ENCODE data around the gene TMEM169. TPM values are rescaled to one million over a fixed set of nuclear protein-coding genes. Genes with fewer than 3 reads are reported as not detected.

The TMEM169 gene
- total RNA-seq = under 1 TPM; 0.29 to 0.76 (median 0.39) TPM
- long read RNA-seq, donor 1, partial matches to known transcripts = 0 of 2 reads
- long read RNA-seq, donor 1, other reads (novel, unspliced or antisense) = 1 of 2 reads
- long read RNA-seq, donor 2 = 0 reads

GRCh38 chr2:216081487-216082116, at the start of gene TMEM169, which contains the start of gene PECR:
TSS of gene TMEM169 (plus strand) at chr2:216081919. CDS start at chr2:216095964, 14,045 bp downstream.
TSS of gene PECR (minus strand) at chr2:216081809. CDS start at chr2:216081741, 68 bp downstream.
- intact Hi-C loops (cut with DNase I, micrococcal nuclease) = no loop called here
- peak; percentile 99 for ATAC-seq

GRCh38 chr2:216031960-216032689, 49.6 kb upstream of the TMEM169 start:
- Histone ChIP-seq H3K9me3 (no peaks in the 10 kb centered on the region), H3K4me3 (no peak overlapping the region), H3K36me3 (ENCODE audit: low read depth) (no peaks in the 10 kb centered on the region), H3K4me1 (ENCODE audit: low read depth) (no peaks in the 10 kb centered on the region)
- no peak for ATAC-seq
- no peak for DNase-seq
- no peak for TF ChIP-seq CTCF (IDR thresholded peaks at IDR 0.05)
- intact Hi-C loops (cut with DNase I, micrococcal nuclease) = no loop called here

More at GRCh38 chr2:216081487-216082116, at the start of gene TMEM169, which contains the start of gene PECR:
- no peaks in the 10 kb centered on the region for H3K9me3 ChIP-seq
- no peak for TF ChIP-seq CTCF (IDR thresholded peaks at IDR 0.05)
- H3K36me3 ChIP-seq (ENCODE audit: low read depth) = no peaks in the 10 kb centered on the region
- DNase-seq = peak; percentile 88 to 92 (median 91)
- H3K4me3 ChIP-seq = peak within 1 kb of the TSS; percentile 31
- H3K4me1 ChIP-seq (ENCODE audit: low read depth) = peaks cover 11% of the 10 kb centered on the region

DNA sequence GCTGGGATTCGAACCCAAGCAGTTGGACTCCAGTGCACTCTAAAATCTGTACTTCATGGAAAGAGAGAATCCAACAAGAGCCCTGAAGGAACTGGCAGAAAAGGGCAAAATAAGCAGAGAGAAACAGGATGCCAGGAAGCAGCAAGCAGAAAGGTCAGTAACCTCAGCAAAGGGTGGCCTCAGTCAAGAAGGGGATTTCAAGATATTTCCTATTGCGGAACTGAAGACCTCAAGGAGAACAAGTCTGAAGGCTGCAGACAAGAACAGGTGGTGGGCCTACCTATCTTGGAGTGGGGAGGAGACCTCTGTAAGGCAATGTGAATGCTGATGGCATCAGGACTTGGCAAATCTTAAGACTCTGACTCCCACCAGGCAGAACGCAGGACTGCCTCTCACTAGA, 48.3 kb upstream of the TMEM169 start:
- intact Hi-C loops (cut with DNase I, micrococcal nuclease) = no loop called here
- Histone ChIP-seq H3K36me3 (ENCODE audit: low read depth) (no peaks in the 10 kb centered on the region), H3K9me3 (no peaks in the 10 kb centered on the region), H3K4me1 (ENCODE audit: low read depth) (no peaks in the 10 kb centered on the region), H3K4me3 (no peak overlapping the region)
- TF ChIP-seq CTCF (IDR thresholded peaks at IDR 0.05) = no peak
- DNase-seq = no peak
- ATAC-seq = no peak

- Histone ChIP-seq H3K4me1 (ENCODE audit: low read depth) (no peaks in the 10 kb centered on the region), H3K36me3 (ENCODE audit: low read depth) (no peaks in the 10 kb centered on the region), H3K4me3 (no peak overlapping the region), H3K9me3 (no peaks in the 10 kb centered on the region)
- DNase-seq (peak in 2 of 3 donors; percentile 73 to 92), ATAC-seq (peak; percentile 88)
- peak; percentile 89 for TF ChIP-seq CTCF (IDR thresholded peaks at IDR 0.05)
- intact Hi-C loops (cut with DNase I, micrococcal nuclease) = no loop called here
These were observed 47.7 kb upstream of the TMEM169 start for GRCh38 chr2:216034065-216034464.

- DNase-seq (no peak), ATAC-seq (no peak)
- H3K9me3 ChIP-seq = no peaks in the 10 kb centered on the region
- H3K4me3 ChIP-seq = no peak overlapping the region
- TF ChIP-seq CTCF (IDR thresholded peaks at IDR 0.05) = no peak
- no peaks in the 10 kb centered on the region for H3K36me3 ChIP-seq (ENCODE audit: low read depth)
- intact Hi-C loops (cut with DNase I, micrococcal nuclease) = no loop called here
- no peaks in the 10 kb centered on the region for H3K4me1 ChIP-seq (ENCODE audit: low read depth)
These were observed 41.8 kb upstream of the TMEM169 start for GRCh38 chr2:216039918-216040317.

Measured in mucosa of descending colon (tissue), 3 donors.